Effector CD8-positive, alpha-beta T cell (primary cell): ENCODE results near the gene IFFO2.
"Not testable (repeated sequence)": the region's sequence is repeated elsewhere in the genome, so short reads cannot be mapped to it uniquely, and the experiment has no call there.

ENCODE experiments used
- DNase-seq: peaks from one replicate; lab custom pipeline; 2025; lab: John Stamatoyannopoulos, UW

Gene IFFO2

DNA sequence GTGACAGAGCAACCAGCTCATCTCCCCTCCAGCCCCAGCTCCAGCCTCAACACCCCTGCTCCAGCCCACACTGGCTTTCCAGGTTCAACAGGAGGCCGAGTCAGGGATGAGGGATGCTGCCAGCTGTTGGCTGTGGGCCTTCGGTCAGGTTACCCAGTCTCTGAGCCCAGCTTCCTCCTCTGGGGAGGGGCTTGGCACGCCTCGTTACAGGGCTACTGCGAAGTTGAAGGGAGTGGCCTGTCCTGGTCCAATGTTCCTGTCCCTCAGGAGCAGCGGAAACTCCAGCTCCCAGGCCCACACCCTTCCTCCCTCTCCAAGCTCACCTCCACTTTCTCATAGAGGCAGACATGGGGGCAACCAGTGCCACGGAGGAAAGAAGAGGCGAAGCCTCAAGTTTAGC lies 81.9 kb downstream of the IFFO2 start:
- DNase-seq: no peak

DNA sequence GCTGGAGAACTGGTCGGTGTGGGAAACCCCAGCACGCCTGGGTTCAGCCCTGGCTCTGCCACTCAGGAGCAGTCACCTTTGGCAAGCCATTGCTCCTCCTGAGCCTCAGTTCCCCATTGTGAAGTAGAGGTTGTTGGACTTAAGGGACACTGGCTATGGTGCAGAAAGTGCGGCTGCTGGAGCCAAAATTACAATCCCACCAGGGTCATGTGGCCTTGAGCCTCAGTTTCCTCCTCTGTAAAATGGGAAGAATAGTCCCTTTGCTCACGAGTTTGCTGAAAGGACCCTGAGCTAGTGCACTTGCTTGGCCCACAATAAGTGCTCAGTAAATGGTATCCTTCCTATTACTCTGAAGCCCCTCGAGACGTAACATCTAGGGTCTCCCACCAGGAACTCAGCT lies 82.4 kb downstream of the IFFO2 start:
- no peak for DNase-seq

DNA sequence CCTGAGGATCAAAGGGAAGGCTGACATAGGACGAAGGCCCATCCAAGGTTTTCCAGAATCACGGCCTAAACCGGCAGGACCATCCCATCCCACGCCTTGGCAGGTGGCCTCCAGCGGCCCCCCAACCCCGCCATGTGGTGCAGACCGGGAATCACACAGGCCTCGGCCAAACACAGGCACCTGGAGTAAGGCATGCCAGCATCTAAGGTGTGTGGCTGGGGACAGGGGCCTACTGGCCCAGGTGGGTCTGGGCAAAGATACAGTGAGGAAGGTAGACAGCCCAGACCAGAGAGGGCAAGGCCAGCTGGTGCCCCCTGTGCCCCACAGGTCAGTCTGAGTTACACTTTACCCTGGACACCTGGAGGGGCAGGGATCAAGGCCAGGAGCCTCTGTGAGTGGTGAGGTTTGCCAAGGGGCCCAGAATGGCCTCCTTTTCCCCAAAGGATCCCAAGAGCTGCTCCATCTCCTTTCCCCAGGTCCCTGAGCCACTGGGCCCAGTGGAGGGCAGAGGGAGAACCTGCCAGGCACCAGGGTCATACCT lies 84.3 kb downstream of the IFFO2 start:
- DNase-seq: no peak

DNA sequence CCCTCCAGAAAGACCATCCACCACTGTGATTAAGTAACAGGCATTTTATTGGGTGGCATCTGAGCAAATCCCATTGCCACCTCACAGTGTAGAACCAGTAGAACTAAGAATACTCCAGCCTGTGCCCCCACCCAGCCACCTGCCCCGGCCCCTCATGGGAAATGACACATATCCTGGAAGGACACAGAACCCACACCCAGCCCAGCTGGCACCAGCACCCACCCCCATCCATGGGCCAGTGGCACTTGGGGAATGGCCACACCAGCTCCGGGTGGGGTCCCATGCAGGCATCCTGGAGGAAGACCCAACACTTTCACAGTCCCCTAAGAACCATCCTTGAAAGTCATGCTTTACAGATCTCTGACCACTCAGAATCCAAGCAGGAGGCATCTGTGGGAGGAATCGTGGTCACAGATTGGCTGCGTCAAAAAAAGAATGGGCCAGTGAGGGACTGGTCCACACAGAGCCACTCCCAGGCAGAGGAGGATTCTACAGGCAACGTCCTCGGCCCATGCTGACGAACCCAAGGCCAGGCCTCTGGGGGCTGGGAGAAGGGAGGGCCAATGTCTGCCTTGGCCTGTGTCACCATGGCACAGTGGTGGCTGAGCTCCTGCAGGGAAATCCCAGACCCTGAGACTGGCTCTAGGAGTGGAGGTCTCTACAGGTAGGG lies 84.9 kb downstream of the IFFO2 start:
- no peak for DNase-seq

DNA sequence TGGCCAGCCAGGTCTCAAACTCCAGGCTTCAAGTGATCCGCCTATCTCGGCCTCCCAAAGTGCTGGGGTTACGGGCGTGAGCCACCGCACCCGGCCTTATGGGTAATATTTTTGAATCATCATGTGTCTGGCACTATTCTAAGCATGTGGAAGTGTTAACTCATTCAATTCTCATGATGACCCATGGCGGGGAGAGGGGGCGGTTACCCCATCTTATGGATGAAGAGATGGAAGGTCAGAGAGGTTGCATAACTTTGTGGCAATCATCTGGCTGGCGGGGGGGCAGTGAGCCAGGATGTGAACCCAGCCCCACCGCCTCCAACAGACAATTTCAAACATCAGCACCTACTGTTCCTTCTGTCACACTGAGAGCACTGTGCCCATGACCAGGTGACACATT lies 85.5 kb downstream of the IFFO2 start:
- no peak for DNase-seq

DNA sequence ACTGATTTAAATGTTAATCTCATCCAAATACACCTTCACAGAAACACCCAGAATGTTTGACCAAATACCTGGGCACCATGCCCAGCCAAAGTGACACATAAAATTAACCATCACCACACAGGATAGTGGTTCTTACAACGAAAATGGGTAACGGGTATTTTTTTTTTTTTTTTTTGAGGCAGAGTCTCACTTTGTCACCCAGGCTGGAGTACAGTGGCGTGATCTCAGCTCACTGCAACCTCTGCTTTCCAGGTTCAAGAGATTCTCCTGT lies 85.9 kb downstream of the IFFO2 start:
- not testable (repeated sequence) for DNase-seq

DNA sequence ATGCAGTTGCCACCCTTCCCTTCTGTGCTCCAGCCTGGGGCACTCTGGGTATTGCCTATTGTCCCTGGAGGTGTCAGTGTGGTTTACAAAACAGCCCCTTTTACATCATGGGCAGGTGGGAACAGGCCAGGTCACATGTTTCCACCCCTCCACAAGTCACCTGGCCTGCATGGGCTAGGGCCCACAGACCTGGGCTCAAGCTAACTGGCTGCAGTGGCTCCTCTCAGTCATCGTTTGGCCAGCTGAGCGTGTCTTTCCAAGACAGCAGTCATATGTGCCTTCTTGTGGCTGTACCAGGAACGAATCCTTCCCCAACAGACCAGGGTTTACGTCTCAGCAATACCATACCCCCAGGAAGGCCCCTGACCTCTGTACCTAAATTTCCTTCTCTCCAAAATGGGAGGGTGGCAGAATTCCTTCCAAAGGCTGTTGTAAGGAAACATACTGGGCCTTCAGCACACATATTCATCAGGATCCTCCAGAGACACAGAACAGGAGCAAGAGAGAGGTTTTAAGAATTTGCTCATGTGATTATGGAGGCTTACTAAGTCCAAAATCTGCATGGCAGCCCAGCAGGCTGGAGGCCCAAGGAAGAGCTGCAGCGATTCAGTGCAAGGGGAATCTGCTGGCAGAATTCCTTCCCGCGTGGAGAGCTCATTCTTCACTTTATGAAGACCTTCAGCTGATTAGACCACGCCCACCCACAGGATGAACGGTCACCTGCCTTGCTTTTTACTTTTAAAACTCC lies 86.5 kb downstream of the IFFO2 start:
- DNase-seq: no peak

DNA sequence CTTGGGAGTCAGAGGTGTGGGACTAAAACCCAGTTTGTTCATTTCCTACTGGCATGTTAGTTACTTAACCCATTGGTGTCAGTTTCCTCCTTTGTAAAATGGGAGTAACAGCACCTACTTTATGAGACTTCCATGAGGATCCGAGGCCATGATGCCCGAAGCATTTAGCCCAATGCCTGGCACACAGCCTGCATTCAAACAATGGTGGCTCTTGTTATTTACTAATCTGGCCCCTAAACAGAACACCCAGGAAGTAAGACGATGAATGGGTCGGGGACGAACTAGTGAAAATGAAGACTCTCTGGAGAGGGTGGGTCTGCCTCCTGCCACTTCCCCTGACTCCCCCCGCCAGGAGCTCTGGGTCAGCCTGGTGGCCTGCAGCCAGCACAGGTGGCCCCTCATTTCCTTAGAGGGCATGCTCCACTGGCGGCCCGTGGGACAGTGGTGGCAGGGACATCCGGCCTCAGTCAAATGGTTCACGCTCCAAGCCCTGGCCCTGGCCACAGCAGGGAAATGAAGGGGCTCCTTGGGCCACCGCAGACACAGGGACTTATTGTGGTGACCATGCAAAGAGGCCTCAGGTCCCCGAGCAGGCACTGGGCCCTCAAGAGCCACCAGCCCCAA lies 87.6 kb downstream of the IFFO2 start:
- DNase-seq: no peak

DNA sequence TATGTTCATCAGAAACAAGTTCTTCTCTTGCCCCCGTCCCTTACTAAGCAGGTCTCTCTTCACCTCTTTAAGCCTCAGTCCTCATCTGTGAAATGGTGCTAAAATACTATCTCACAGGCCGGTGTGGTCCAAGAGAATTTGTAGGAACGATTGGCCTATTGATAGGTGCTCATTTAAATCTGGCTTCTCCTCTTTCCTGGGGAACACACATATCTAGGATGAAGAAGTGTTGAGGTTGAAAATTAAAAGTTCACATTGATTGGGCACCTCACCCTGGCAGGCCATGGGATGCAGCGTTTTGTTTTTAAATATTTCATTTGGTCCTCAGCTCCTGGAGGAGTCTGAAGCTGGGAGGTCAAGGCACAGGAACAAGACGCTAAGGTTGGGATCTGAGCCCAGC lies 88.1 kb downstream of the IFFO2 start:
- DNase-seq: no peak

DNA sequence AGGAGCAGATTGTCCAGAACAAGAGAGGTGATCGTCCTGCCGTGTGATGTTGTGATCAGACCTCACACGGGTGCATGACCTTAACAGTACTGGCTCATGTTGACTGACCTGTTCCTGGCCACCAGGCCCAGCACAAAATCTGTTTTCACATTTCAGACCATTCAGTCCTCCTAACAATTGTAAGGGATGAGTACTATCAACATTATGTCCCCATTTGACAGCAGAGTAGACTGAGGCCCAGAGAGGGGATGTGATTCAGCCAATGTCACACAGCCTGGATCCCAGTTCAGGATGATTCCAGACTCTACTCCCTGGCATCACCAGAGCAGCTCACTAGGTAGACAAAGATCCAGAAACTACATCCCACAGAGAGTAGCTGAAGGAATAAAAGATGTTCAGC lies 89.6 kb downstream of the IFFO2 start:
- no peak for DNase-seq

DNA sequence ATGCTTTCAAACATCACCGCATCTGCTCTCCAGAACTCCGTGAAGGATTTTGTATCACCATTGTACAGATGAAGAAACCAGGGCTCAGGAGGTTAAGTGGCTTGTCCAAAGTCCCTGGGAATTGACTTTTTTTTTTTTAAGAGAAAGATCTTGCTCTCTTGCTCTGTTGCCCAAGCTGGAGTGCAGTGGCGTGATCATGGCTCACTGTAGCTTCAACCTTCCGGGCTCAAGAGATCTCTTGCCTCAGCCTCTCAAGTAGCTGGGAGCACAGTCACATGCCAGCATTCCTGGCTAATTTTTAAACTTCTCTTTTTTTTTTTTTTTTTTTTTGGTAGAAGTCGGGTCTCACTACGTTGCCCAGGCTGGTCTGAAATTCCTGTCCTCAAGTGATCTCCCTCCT lies 90.2 kb downstream of the IFFO2 start:
- DNase-seq: no peak

DNA sequence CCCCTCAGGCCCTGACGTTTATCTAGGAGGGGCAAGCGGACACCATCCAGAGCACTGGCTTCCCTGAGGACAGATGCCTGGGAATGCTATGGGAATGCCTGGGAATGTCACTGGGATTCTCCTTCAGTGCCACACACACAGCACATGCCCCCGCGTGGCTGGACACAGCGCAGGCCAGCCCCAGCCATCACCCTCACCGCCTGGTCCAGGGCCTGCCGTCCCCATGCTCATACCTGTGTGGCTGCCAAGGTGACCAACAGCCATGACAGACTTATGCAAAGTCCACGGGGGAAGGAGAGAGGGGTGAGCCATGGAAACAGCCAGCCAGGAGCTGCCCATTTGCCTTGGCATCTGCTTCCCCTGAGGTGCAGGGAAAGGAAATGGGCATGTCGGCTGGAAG lies 91.3 kb downstream of the IFFO2 start:
- DNase-seq: no peak

DNA sequence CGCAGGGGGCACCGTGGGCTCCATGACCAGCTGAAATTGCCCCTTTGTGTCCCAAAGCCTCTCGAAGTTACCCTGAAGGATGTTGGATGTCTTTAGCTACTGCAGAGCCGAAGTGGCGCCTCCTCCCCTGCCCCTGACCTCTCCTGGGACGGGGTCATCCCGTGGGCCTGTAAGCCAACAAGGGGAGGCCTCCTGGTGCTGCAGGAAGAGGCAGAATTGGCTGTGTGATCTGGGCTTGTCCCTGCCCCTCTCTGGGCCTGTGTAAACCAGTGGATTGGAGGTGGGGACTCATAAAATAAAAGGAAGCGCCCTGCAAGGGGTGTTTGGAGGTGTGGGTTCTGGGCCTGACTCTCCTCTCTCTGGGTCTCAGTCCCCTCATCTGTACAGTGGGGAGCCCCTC lies 94.9 kb downstream of the IFFO2 start:
- DNase-seq: no peak

DNA sequence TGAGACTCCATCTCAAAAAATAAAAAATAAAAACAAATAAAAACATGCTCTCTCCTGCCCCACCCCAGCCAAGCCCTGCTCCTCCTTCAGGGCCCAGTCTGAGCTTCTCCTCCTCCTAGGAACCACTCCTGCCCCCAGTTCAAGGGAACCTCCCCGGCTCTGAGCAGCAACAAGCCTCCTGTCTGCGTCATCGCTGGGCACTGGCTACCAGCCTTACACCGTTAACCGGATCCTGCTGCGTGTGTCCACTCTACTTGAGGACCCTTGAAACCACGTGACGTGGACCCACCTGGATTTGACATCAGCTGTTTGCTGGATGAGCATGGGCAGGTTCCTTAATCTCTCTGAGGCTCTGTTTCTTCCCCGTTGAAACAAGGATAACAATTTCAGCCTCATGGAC lies 95.4 kb downstream of the IFFO2 start:
- no peak for DNase-seq

DNA sequence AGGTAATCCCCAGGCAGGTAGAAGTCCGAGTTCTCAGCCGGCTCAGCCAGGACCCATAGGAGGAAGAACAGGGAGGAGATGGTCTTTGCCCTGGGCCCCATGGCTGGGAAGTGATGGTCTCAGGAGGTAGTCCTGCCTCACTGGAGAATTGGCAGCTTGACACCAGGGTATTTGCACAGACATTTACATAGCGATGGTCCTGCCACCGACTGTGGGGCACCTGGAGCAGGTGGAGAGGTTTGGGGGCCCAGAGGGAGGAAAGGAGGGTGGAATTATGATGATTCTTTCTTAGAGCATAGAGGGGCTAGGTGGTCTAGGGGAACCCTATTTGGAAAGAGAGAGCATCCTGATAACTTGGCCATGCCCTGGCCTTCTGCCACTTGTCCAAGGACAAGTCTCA lies 96.9 kb downstream of the IFFO2 start, which contains the start of gene TAS1R2:
Gene TAS1R2 (minus strand): TSS at position 101 of the 400 bp plus-strand sequence. CDS start 0 bp downstream, at position 101.
- DNase-seq: no peak

DNA sequence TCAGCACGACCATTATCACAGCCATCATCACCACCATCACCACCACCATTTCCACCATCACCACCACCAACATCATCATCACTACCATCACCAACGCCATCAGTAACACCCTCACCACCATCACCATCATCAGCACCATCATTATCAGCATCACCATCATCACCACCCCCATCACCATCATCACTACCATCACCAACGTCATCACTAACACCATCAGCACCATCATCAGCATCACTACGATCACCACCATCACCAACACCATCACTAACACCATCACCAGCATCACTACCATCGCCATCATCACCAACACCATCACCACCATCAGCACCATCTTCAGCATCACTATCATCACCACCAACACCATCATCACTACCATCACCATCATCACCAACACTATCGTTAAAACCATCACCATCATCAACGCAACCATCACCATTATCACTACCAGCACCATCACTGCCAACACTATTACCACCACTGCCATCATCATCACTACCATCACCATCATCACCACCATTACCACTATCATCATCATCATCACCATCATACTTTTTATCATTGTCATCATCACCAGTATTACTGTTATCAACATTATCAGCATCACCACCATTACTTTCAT lies 98.3 kb downstream of the IFFO2 start:
- DNase-seq: no peak

DNA sequence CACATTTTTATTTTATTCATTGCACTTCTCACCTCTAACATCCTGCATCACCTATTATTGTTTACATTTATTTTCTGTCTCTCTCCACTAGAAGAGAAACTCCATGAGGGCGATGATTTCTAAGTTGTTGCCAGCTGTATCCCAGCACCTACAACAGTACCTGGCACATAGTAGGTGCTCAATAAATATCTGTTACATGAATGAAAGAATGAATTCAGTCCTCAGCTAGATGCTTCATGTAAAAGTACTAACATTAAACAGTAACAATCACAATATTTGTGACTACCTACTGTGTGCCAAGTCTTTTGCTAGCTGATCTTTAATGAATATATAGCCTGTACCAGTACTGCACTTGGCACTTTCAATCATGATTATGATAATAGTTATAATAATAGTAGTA lies 100.0 kb downstream of the IFFO2 start:
- DNase-seq: no peak

DNA sequence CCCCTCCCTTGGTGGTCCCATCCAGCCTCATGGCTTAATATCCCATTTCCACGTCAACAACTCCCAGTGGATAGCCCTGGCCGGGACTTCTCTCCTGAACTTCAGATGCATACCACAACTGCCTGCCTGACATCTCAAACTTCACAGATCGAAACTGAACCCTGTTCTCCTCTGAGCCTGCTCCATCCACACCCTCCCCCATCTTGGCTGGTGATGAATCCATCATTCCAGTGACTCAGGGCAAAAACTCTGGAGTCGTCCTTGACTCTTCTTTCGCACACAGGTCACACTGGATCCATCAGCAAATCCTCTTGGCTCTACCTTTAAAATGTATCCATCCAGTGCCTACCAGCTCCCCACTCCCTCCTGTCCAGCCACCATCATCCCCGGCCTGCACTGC lies 100.9 kb downstream of the IFFO2 start:
- DNase-seq: no peak

DNA sequence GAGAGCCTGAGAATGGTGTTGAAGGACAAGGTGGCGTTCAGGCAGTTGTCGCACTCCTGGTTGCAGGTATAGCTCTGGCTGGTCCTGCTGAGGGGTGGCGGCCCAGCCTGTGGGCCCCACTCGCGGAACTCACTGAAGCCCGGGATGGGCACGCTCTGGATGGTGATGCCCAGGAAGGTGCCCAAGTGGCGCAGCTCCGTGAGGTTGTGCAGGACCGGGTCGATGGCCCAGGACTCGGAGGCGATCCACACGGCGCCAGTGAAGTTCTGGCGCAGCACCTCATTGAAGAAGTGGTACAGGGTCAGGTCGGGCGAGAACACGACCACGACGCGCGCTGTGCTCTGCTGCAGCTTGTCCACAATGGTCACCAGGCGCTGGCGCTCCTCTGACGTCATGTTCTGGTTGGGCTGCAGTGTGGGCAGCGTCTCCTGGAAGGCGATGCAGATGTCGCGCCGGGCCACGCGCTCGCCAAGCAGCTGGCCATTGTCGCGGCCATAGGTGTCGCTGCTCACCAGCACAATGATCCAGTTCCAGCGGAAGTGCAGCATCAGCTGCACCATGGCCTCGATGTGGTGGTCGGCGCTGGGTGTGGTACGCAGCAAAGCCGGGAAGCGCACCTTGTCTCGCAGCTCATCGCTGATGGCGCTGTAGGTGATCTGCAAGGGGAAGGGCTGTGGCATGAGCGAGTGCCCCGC lies 102.0 kb downstream of the IFFO2 start:
- no peak for DNase-seq
